A549 treated with DMSO at 1 μM for 4 hours (cell line): Measurements from ENCODE around the gene CGB2. TPM values are rescaled to one million over a fixed set of nuclear protein-coding genes. Genes with fewer than 3 reads are reported as not detected.

Experiments
- total RNA-seq: library from RNA; stranded (reverse); fragments of 200-300 nt; extraction: Qiagen RNA extraction; gene quantifications from 5 replicates; pipeline ENCODE4 v1.2.3, GENCODE V29; 2022; ENCODE audit warnings: low read depth

CGB2 gene
- total RNA-seq = 0.22 to 0.41 TPM (median 0.35 TPM) in 3 of 5 replicates, not detected in the others

GRCh38 chr19:49031642-49032301, at the start of gene CGB2:
Gene CGB2 (plus strand): TSS chr19:49031890. CDS start chr19:49032096, 206 bp downstream.

GRCh38 chr19:48993175-48994034, 38.3 kb upstream of the CGB2 start, which contains the start of the genes GYS1 and RUVBL2:
Gene GYS1 (minus strand): TSS chr19:48993309. CDS start chr19:48993112, 197 bp downstream.
Gene RUVBL2 (plus strand): TSS chr19:48993887. CDS start chr19:48993912, 25 bp downstream.

GRCh38 chr19:49017041-49017665, 14.5 kb upstream of the CGB2 start, which contains the start of gene LHB:
Gene LHB (minus strand): TSS chr19:49017091. CDS start chr19:49017081, 10 bp downstream.

GRCh38 chr19:49024233-49024632, 7.5 kb upstream of the CGB2 start, which contains the start of gene CGB3:
Gene CGB3 (minus strand): TSS chr19:49024333. CDS start chr19:49023971, 362 bp downstream.

GRCh38 chr19:49036815-49037214, 5.1 kb downstream of the CGB2 start, which contains the start of gene CGB1:
Gene CGB1 (minus strand): TSS chr19:49036895. CDS start chr19:49036711, 184 bp downstream.

GRCh38 chr19:49043548-49043947, 11.9 kb downstream of the CGB2 start, which contains the start of gene CGB5:
Gene CGB5 (plus strand): TSS chr19:49043848. CDS start chr19:49044210, 362 bp downstream.

GRCh38 chr19:49049011-49049410, 17.3 kb downstream of the CGB2 start, which contains the start of gene CGB8:
Gene CGB8 (minus strand): TSS chr19:49049111. CDS start chr19:49048739, 372 bp downstream.

GRCh38 chr19:49057636-49058234, 26.0 kb downstream of the CGB2 start, which contains the start of gene CGB7:
Gene CGB7 (minus strand): TSS chr19:49057749. CDS start chr19:49055375, 2,374 bp downstream.

GRCh38 chr19:49064768-49065611, 33.3 kb downstream of the CGB2 start, which contains the start of gene NTF4:
Gene NTF4 (minus strand): TSS chr19:49064818. CDS start chr19:49061997, 2,821 bp downstream.

Other genes starting within 250 kb of the CGB2 start
- 52.3 to 64.8 TPM (median 56.8 TPM) in 5 replicates for gene BCAT2, start 220.9 kb upstream of the CGB2 start, total RNA-seq
- 12.2 to 15.1 TPM (median 14.1 TPM) in 5 replicates for gene HSD17B14, start 195.4 kb upstream of the CGB2 start, total RNA-seq
- gene PLEKHA4, start 163.3 kb upstream of the CGB2 start, total RNA-seq = 1.7 to 2.7 TPM (median 1.9 TPM) in 5 replicates
- 91.5 to 154 TPM (median 107 TPM) in 5 replicates for gene PPP1R15A, start 159.5 kb upstream of the CGB2 start, total RNA-seq
- gene TULP2, start 133.1 kb upstream of the CGB2 start, total RNA-seq = not detected in 5 replicates
- gene NUCB1, start 131.6 kb upstream of the CGB2 start, total RNA-seq = 190 to 222 TPM (median 195 TPM) in 5 replicates
- gene DHDH, start 98.2 kb upstream of the CGB2 start, total RNA-seq = 0.91 to 1.8 TPM (median 1.7 TPM) in 5 replicates
- gene BAX, start 77.0 kb upstream of the CGB2 start, total RNA-seq = 289 to 376 TPM (median 349 TPM) in 5 replicates
- gene FTL, start 66.6 kb upstream of the CGB2 start, total RNA-seq = 18,257 to 24,972 TPM (median 19,327 TPM) in 5 replicates
- 18.8 to 22.5 TPM (median 20.3 TPM) in 5 replicates for gene GYS1, start 38.6 kb upstream of the CGB2 start, total RNA-seq
- 204 to 252 TPM (median 242 TPM) in 5 replicates for gene RUVBL2, start 38.0 kb upstream of the CGB2 start, total RNA-seq
- gene LHB, start 14.8 kb upstream of the CGB2 start, total RNA-seq = not detected in 5 replicates
- 0.14 to 0.47 TPM (median 0.38 TPM) in 4 of 5 replicates, not detected in the other for gene CGB3, start 7.6 kb upstream of the CGB2 start, total RNA-seq
- gene CGB1, start 5.0 kb downstream of the CGB2 start, total RNA-seq = not detected in 5 replicates
- 1.0 to 1.6 TPM (median 1.4 TPM) in 5 replicates for gene CGB5, start 12.0 kb downstream of the CGB2 start, total RNA-seq
- gene CGB8, start 17.2 kb downstream of the CGB2 start, total RNA-seq = 3.5 to 6.0 TPM (median 4.8 TPM) in 5 replicates
- gene CGB7, start 25.9 kb downstream of the CGB2 start, total RNA-seq = 0.35 to 0.92 TPM (median 0.45 TPM) in 5 replicates
- gene NTF4, start 32.9 kb downstream of the CGB2 start, total RNA-seq = 0.37 to 0.85 TPM (median 0.52 TPM) in 5 replicates
- not detected in 5 replicates for gene KCNA7, start 40.8 kb downstream of the CGB2 start, total RNA-seq
- gene SNRNP70, start 53.6 kb downstream of the CGB2 start, total RNA-seq = 283 to 359 TPM (median 313 TPM) in 5 replicates
- 4.9 to 7.1 TPM (median 5.6 TPM) in 5 replicates for gene LIN7B, start 82.5 kb downstream of the CGB2 start, total RNA-seq
- gene C19orf73, start 87.3 kb downstream of the CGB2 start, total RNA-seq = 1.3 to 2.2 TPM (median 2.0 TPM) in 5 replicates
- 6.5 to 8.7 TPM (median 7.2 TPM) in 5 replicates for gene PPFIA3, start 87.7 kb downstream of the CGB2 start, total RNA-seq
- gene HRC, start 123.5 kb downstream of the CGB2 start, total RNA-seq = 0.03 TPM in 1 of 5 replicates, not detected in the others
- 7.3 to 8.9 TPM (median 8.6 TPM) in 5 replicates for gene TRPM4, start 125.9 kb downstream of the CGB2 start, total RNA-seq